ENCODE data around the gene GOLGA3. TPM values are rescaled to one million over a fixed set of nuclear protein-coding genes. Genes with fewer than 3 reads are reported as not detected.

GOLGA3 gene
- total and polyA plus RNA-seq, 12 donors = 11.7 to 83.5 (median 48.0) TPM

DNA sequence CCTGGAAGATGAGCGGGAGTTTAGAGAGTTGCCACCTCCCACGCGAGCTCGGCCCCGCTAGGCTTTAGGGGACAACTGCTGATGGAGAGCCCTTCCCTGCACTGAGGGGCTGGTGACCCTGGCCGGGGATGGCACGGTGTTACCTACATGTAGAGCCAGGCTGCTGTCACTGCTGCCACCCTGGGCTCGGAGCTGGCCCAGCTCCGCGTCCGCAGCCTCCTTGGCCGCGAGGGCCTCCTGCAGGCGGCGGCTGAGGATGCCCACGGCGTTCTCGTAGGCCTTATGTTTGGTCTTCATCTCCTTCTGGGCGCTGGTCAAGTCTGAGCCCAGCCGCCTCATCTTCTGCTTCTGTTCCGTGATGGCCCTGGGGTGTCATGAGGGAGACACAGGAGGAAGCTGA lies 42.5 kb downstream of the GOLGA3 start:
- WGBS, 4 donors = 87 to 98% (median 95%) methylated on average over 9 to 21 of the region's 21 CpGs
- Histone ChIP-seq H3K36me3 (replicated peaks in 1 of 2) (peaks cover 0 to 80% of the 10 kb centered on the region in 2 donors), H3K9me3 (replicated peaks in 1 of 3) (no peaks in the 10 kb centered on the region), H3K27ac (no peak overlapping the region), H3K4me3 (no peak overlapping the region), H3K27me3 (no peaks in the 10 kb centered on the region), H3K4me1 (replicated peaks in 1 of 2) (no peaks in the 10 kb centered on the region)
- TF ChIP-seq, protein P1, sequence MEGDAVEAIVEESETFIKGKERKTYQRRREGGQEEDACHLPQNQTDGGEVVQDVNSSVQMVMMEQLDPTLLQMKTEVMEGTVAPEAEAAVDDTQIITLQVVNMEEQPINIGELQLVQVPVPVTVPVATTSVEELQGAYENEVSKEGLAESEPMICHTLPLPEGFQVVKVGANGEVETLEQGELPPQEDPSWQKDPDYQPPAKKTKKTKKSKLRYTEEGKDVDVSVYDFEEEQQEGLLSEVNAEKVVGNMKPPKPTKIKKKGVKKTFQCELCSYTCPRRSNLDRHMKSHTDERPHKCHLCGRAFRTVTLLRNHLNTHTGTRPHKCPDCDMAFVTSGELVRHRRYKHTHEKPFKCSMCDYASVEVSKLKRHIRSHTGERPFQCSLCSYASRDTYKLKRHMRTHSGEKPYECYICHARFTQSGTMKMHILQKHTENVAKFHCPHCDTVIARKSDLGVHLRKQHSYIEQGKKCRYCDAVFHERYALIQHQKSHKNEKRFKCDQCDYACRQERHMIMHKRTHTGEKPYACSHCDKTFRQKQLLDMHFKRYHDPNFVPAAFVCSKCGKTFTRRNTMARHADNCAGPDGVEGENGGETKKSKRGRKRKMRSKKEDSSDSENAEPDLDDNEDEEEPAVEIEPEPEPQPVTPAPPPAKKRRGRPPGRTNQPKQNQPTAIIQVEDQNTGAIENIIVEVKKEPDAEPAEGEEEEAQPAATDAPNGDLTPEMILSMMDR (IDR thresholded peaks at IDR 0.05) = no peak
- no peak for TF ChIP-seq POLR2A (IDR thresholded peaks at IDR 0.05)
- DNase-seq = no peak
- intact Hi-C loops (cut with DNase I) = no loop called here

DNA sequence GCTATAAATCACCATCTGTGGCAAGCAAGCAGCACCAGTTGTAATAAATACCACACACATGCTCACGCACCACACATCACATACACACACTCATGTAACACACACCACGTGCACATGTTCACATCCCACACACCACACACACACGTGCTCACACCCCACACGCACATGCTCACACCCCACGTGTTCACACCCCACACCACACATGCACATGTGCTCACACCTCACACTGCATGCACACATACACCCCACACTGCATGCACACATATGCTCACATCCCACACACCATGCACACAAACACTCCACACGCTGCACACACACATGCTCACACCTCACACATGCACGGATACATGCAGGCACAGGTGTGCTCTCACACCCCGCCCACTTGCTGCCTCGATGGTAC lies 44.1 kb downstream of the GOLGA3 start:
- no peaks in the 10 kb centered on the region for H3K4me1 ChIP-seq (replicated peaks in 1 of 2)
- no peak for DNase-seq
- TF ChIP-seq POLR2A (IDR thresholded peaks at IDR 0.05) = no peak
- TF ChIP-seq, protein P1 (IDR thresholded peaks at IDR 0.05) = no peak
- peaks cover 0 to 84% of the 10 kb centered on the region in 2 donors for H3K36me3 ChIP-seq (replicated peaks in 1 of 2)
- intact Hi-C loops (cut with DNase I) = no loop called here
- no peak overlapping the region for H3K27ac ChIP-seq
- H3K27me3 ChIP-seq = no peaks in the 10 kb centered on the region
- no peak overlapping the region for H3K4me3 ChIP-seq
- 83 to 87% (median 85%) methylated on average over 9 of the region's 9 CpGs for WGBS, 4 donors
- H3K9me3 ChIP-seq (replicated peaks in 1 of 3) = no peaks in the 10 kb centered on the region

DNA sequence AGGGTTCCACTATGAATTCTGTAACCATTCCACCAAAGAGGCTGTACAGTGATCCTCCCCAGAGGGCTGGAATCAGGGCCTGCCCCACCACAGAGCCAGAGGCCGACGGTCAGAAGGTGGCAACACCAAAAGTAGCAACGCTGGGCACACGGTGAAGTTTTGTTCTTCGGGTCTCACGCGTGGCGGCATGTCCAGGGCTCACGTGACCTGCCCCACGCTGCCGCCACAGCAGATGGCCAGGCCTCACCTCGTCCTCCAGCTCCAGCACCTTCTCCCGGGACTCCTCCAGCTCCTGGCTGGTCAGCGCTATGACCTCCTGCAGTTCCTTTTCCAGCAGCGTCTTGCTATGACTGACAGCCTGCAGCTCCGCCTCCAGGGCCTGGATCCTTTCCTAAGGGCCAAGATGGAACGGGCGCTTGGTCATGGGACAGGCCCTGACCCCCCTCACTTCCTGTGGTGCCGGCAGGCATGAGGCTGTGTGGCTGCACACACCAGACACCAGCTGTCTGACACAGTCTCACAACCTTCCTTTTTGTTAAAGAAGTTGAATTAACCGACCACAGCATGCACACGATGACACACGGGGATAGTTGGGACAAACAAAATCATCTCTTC lies 44.6 kb downstream of the GOLGA3 start:
- no peaks in the 10 kb centered on the region for H3K27me3 ChIP-seq
- intact Hi-C loops (cut with DNase I) = no loop called here
- H3K36me3 ChIP-seq (replicated peaks in 1 of 2) = peaks cover 0 to 84% of the 10 kb centered on the region in 2 donors
- WGBS, 4 donors = 80 to 88% (median 86%) methylated on average over 15 to 22 of the region's 22 CpGs
- H3K9me3 ChIP-seq (replicated peaks in 1 of 3) = no peaks in the 10 kb centered on the region
- DNase-seq = peak in 5 of 7 donors; percentile 30 to 67 (median 53)
- TF ChIP-seq, protein P1 (IDR thresholded peaks at IDR 0.05) = no peak
- TF ChIP-seq POLR2A (IDR thresholded peaks at IDR 0.05) = no peak
- H3K4me3 ChIP-seq = no peak overlapping the region
- no peaks in the 10 kb centered on the region for H3K4me1 ChIP-seq (replicated peaks in 1 of 2)
- H3K27ac ChIP-seq = no peak overlapping the region

DNA sequence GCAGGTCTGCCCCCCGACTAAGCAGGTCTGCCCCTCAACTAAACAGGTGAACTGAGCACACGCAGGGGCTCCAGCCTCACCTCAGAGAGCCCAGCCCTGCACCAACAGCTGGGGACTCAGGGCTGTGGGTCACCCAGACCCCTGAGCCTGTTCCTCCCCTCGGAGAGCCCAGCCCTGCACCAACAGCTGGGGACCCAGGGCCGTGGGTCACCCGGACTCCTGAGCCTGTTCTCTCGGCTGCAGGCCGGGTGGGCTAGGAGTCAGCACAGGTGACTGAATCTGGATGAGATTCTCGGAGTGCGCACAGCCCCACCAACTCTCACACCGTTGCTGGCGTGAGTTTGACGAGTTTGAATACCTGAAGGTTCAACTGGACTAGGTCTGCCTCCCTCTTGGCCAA lies 46.7 kb downstream of the GOLGA3 start:
- Histone ChIP-seq H3K4me1 (replicated peaks in 1 of 2) (no peaks in the 10 kb centered on the region), H3K9me3 (replicated peaks in 1 of 3) (no peaks in the 10 kb centered on the region), H3K27ac (no peak overlapping the region), H3K36me3 (replicated peaks in 1 of 2) (peaks cover 0 to 92% of the 10 kb centered on the region in 2 donors), H3K27me3 (no peaks in the 10 kb centered on the region), H3K4me3 (no peak overlapping the region)
- WGBS, 4 donors = 83 to 98% (median 92%) methylated on average over 3 to 12 of the region's 12 CpGs
- intact Hi-C loops (cut with DNase I) = no loop called here
- TF ChIP-seq, protein P1 (IDR thresholded peaks at IDR 0.05) = no peak
- no peak for TF ChIP-seq POLR2A (IDR thresholded peaks at IDR 0.05)
- no peak for DNase-seq
